NCI-H146 treated with DMSO at 0.1 percent for 48 hours (cell line): ENCODE results near the gene NPIPA1.
"Not testable (repeated sequence)": the region's sequence is repeated elsewhere in the genome, so short reads cannot be mapped to it uniquely, and the experiment has no call there.

Experiments used
- DNase-seq: peaks from one replicate; lab custom pipeline; 2025; ENCODE audit not compliant: unreplicated experiment; lab: John Stamatoyannopoulos, UW

Gene NPIPA1

GRCh38 chr16:14929176-14929575, 8.1 kb upstream of the NPIPA1 start:
- not testable (repeated sequence) for DNase-seq

GRCh38 chr16:14930246-14930645, 7.0 kb upstream of the NPIPA1 start:
- DNase-seq, result not testable (repeated sequence)

GRCh38 chr16:14930971-14931370, 6.3 kb upstream of the NPIPA1 start:
- DNase-seq, result not testable (repeated sequence)

- not testable (repeated sequence) for DNase-seq
Observed at GRCh38 chr16:14932581-14933375, 4.5 kb upstream of the NPIPA1 start.

GRCh38 chr16:14937994-14938393, 751 bp downstream of the NPIPA1 start:
- not testable (repeated sequence) for DNase-seq

- DNase-seq, result not testable (repeated sequence)
Observed at GRCh38 chr16:14942686-14943085, 5.4 kb downstream of the NPIPA1 start.

GRCh38 chr16:14955546-14956231, 18.4 kb downstream of the NPIPA1 start:
- no peak for DNase-seq

- no peak for DNase-seq
Observed at GRCh38 chr16:14957576-14958322, 20.5 kb downstream of the NPIPA1 start.

- DNase-seq, result no peak
Observed at GRCh38 chr16:14958323-14958600, 21.0 kb downstream of the NPIPA1 start.

- DNase-seq, result peak; percentile 89
Observed at GRCh38 chr16:14958970-14959369, 21.7 kb downstream of the NPIPA1 start.

- no peak for DNase-seq
Observed at GRCh38 chr16:14961405-14962186, 24.4 kb downstream of the NPIPA1 start.

GRCh38 chr16:14963281-14964173, 26.3 kb downstream of the NPIPA1 start:
- no peak for DNase-seq

- no peak for DNase-seq
Observed at GRCh38 chr16:14965328-14965727, 28.1 kb downstream of the NPIPA1 start.

GRCh38 chr16:14969795-14970194, 32.6 kb downstream of the NPIPA1 start:
- DNase-seq, result not testable (repeated sequence)

GRCh38 chr16:14971621-14972228, 34.5 kb downstream of the NPIPA1 start:
- not testable (repeated sequence) for DNase-seq

GRCh38 chr16:14973785-14974322, 36.6 kb downstream of the NPIPA1 start:
- DNase-seq, result not testable (repeated sequence)

GRCh38 chr16:14974331-14974655, 37.0 kb downstream of the NPIPA1 start:
- not testable (repeated sequence) for DNase-seq

GRCh38 chr16:14974656-14975417, 37.6 kb downstream of the NPIPA1 start, which contains the start of gene PDXDC1:
Gene PDXDC1, plus strand, starts transcription at chr16:14975026. Its CDS starts 174 bp downstream, at chr16:14975200.
- DNase-seq, result peak; percentile 95
